Liver (tissue), 9 donors: ENCODE measurements around the gene TBP. TPM values are rescaled to one million over a fixed set of nuclear protein-coding genes. Genes with fewer than 3 reads are reported as not detected.

Source experiments
- DNase-seq: peaks from one replicate; pipeline ENCODE4 v3.0.0-alpha.2; 2017; ENCODE audit warnings: low spot score
- H3K27ac ChIP-seq, 2 donors: one replicate each; pipeline ENCODE4 v1.7.0; 2013; ENCODE audit warnings: inconsistent platforms in 2 of 2, low read length in 2 of 2, control low read depth in 1 of 2, low read depth in 1 of 2, mild to moderate bottlenecking in 1 of 2
- H3K27me3 ChIP-seq, 4 donors: one replicate each; pipeline versions ENCODE4 v1.6.1 to v1.7.0; 2013; ENCODE audit warnings: low read length in 3 of 4, inconsistent platforms in 1 of 4, mild to moderate bottlenecking in 1 of 4, moderate library complexity in 1 of 4; ENCODE audit not compliant: control insufficient read depth in 4 of 4, insufficient read depth in 4 of 4
- H3K36me3 ChIP-seq, 4 donors: one replicate each; pipeline versions ENCODE4 v1.6.1 to v1.7.0; 2013; ENCODE audit warnings: low read length in 3 of 4, mild to moderate bottlenecking in 3 of 4, low read depth in 1 of 4, moderate library complexity in 1 of 4; ENCODE audit not compliant: control insufficient read depth in 4 of 4, insufficient read depth in 3 of 4
- H3K4me1 ChIP-seq, 4 donors: one replicate each; pipeline versions ENCODE4 v1.6.1 to v1.7.0; 2013; ENCODE audit warnings: low read length in 3 of 4, mild to moderate bottlenecking in 3 of 4, moderate library complexity in 1 of 4; ENCODE audit not compliant: control insufficient read depth in 4 of 4, insufficient read depth in 4 of 4
- H3K4me3 ChIP-seq, 3 donors: one replicate each; pipeline versions ENCODE4 v1.6.1 to v1.7.0; 2013; ENCODE audit warnings: low read length in 3 of 3, control low read depth in 1 of 3, low read depth in 1 of 3, mild to moderate bottlenecking in 1 of 3
- H3K9ac ChIP-seq, 2 donors: one replicate each; pipeline ENCODE4 v1.7.0; 2013; ENCODE audit warnings: low read length in 2 of 2, mild to moderate bottlenecking in 2 of 2, moderate library complexity in 2 of 2, control low read depth in 1 of 2, low read depth in 1 of 2
- H3K9me3 ChIP-seq, 4 donors: one replicate each; pipeline versions ENCODE4 v1.6.1 to v1.7.0; 2013; ENCODE audit warnings: low read length in 3 of 4; ENCODE audit not compliant: control insufficient read depth in 4 of 4
- ATF3 ChIP-seq: IDR thresholded peaks from 2 replicates; pipeline ENCODE4 v1.6.1; 2016; ENCODE audit warnings: antibody characterized with exemption
- CTCF ChIP-seq: fragments of 150-350 bp; IDR thresholded peaks from 2 replicates; pipeline ENCODE4 v1.5.1; 2017; ENCODE audit warnings: improper control_type of control experiment, low read depth, low read length; ENCODE audit not compliant: missing input control
- EGR1 ChIP-seq, 2 donors: IDR thresholded peaks; 2 replicates each; pipeline ENCODE4 v1.6.1; 2016 to 2018; ENCODE audit warnings: antibody characterized with exemption in 2 of 2, low read depth in 2 of 2
- FOXA1 ChIP-seq: IDR thresholded peaks from 2 replicates; pipeline ENCODE4 v1.6.1; 2016; ENCODE audit warnings: antibody characterized with exemption
- FOXA2 ChIP-seq: IDR thresholded peaks from 2 replicates; pipeline ENCODE4 v1.6.1; 2016; ENCODE audit warnings: antibody characterized with exemption
- GABPA ChIP-seq, 2 donors: IDR thresholded peaks in 1 of 2; conservative IDR thresholded peaks in 1 of 2; 2 replicates each; pipeline ENCODE4 v1.6.1; 2016; ENCODE audit warnings: antibody characterized with exemption in 2 of 2, mild to moderate bottlenecking in 1 of 2, moderate library complexity in 1 of 2
- HNF4A ChIP-seq, 2 donors: conservative IDR thresholded peaks; 2 replicates each; pipeline ENCODE4 v1.6.1; 2016; ENCODE audit warnings: antibody characterized with exemption in 2 of 2, mild to moderate bottlenecking in 2 of 2
- HNF4G ChIP-seq: IDR thresholded peaks from 2 replicates; pipeline ENCODE4 v1.6.1; 2016; ENCODE audit warnings: antibody characterized with exemption
- JUND ChIP-seq, 2 donors: IDR thresholded peaks; 2 replicates each; pipeline ENCODE4 v1.6.1; 2016; ENCODE audit warnings: antibody characterized with exemption in 2 of 2
- MAX ChIP-seq: IDR thresholded peaks from 2 replicates; pipeline ENCODE4 v1.6.1; 2016; ENCODE audit warnings: antibody characterized with exemption
- NR2F2 ChIP-seq: IDR thresholded peaks from 2 replicates; pipeline ENCODE4 v1.6.1; 2016; ENCODE audit warnings: antibody characterized with exemption
- RAD21 ChIP-seq, 2 donors: IDR thresholded peaks; 2 replicates each; pipeline ENCODE4 v1.6.1; 2016; ENCODE audit warnings: antibody characterized with exemption in 2 of 2, mild to moderate bottlenecking in 2 of 2
- REST ChIP-seq: IDR thresholded peaks from 2 replicates; pipeline ENCODE4 v1.6.1; 2016; ENCODE audit warnings: antibody characterized with exemption, mild to moderate bottlenecking
- RXRA ChIP-seq, 2 donors: IDR thresholded peaks; 2 replicates each; pipeline ENCODE4 v1.6.1; 2017 to 2018; ENCODE audit warnings: antibody characterized with exemption in 2 of 2, mild to moderate bottlenecking in 1 of 2
- SP1 ChIP-seq: IDR thresholded peaks from 2 replicates; pipeline ENCODE4 v1.6.1; 2018; ENCODE audit warnings: antibody characterized with exemption, mild to moderate bottlenecking
- TAF1 ChIP-seq: conservative IDR thresholded peaks from 2 replicates; pipeline ENCODE4 v1.6.1; 2016; ENCODE audit warnings: antibody characterized with exemption, mild to moderate bottlenecking
- YY1 ChIP-seq: IDR thresholded peaks from 2 replicates; pipeline ENCODE4 v1.6.1; 2016; ENCODE audit warnings: antibody characterized with exemption, mild to moderate bottlenecking
- ZBTB33 ChIP-seq: IDR thresholded peaks from 2 replicates; pipeline ENCODE4 v1.6.1; 2016; ENCODE audit warnings: antibody characterized with exemption
- WGBS: extraction: QIAGEN DNeasy Blood & Tissue Kit; methylation state at CpG from one replicate; pipeline ENCODE4 v1.1.7; 2013; 5-methylcytosine and 5-hydroxymethylcytosine counted together
- polyA plus RNA-seq, 2 donors: library from polyadenylated mRNA; stranded (reverse) in 1 of 2; unstranded in 1 of 2; fragments of 200-250 nt in 1 of 2; fragments of >200 nt in 1 of 2; fragmentation: Nextera tagmentation in 1 of 2; extraction: Ambion mirVana in 1 of 2; gene quantifications; one replicate each; pipeline versions ENCODE4 v1.2.1 to v1.2.3, GENCODE V29; 2013 to 2015
- total RNA-seq, 2 donors: library from RNA; depleted of rRNA; stranded (reverse); fragments of >200 nt; gene quantifications; one replicate each; pipeline ENCODE4 v1.2.3, GENCODE V29; 2014
- donor health status: healthy.
- donor health status: healthy.
- donor health status: healthy.
- donor health status: healthy.
- donor health status: healthy.

Gene TBP
- total and polyA plus RNA-seq, 4 donors = 4.5 to 7.5 (median 7.3) TPM

GRCh38 chr6:170584181-170584953 lies 30.2 kb downstream of the TBP start, which contains the start of gene PDCD2:
TSS of gene PDCD2 (minus strand) at chr6:170584637. CDS start at chr6:170584581, 56 bp downstream.
- Histone ChIP-seq H3K9ac (peak within 1 kb of the TSS; percentile 82 to 86), H3K27ac (peak within 1 kb of the TSS; percentile 70 to 79), H3K27me3 (no peaks in the 10 kb centered on the region), H3K4me1 (peaks cover 3 to 17% (median 16%) of the 10 kb centered on the region in 4 donors), H3K4me3 (peak within 1 kb of the TSS; percentile 82 to 98 (median 92)), H3K9me3 (no peaks in the 10 kb centered on the region), H3K36me3 (peaks cover 0 to 21% (median 15%) of the 10 kb centered on the region in 4 donors)
- WGBS = under 1% methylated on average over 81 of the region's 81 CpGs
- TF ChIP-seq MAX (peak; percentile 52), FOXA2 (no peak), ATF3 (no peak), NR2F2 (no peak), RAD21 (IDR thresholded peaks at IDR 0.05) (no peak), ZBTB33 (no peak), JUND (IDR thresholded peaks at IDR 0.05) (no peak), YY1 (peak; percentile 64), CTCF (no peak), SP1 (peak; percentile 27), HNF4A (conservative IDR thresholded peaks at IDR 0.05) (no peak), FOXA1 (no peak), GABPA (IDR thresholded peaks at IDR 0.05 in 1 of 2, conservative IDR thresholded peaks at IDR 0.05 in 1 of 2) (peak; percentile 85 to 94), HNF4G (no peak), TAF1 (no peak), REST (peak; percentile 41), EGR1 (IDR thresholded peaks at IDR 0.05; ENCODE audit: low read depth in 2 of 2) (peak in 1 of 2 donors; percentile 30), RXRA (IDR thresholded peaks at IDR 0.05) (peak in 1 of 2 donors; percentile 19)
- DNase-seq = peak; percentile 87
